OCI-LY7 (cell line): Measurements from ENCODE around the gene PRPF40B. TPM values are rescaled to one million over a fixed set of nuclear protein-coding genes. Genes with fewer than 3 reads are reported as not detected.

Experiments
- BruUV-seq: library from RNA; stranded (reverse); fragments of 400-500 nt; replicated peaks from 2 replicates; lab custom pipeline; 2021; lab: Mats Ljungman, UMichigan
- CTCF ChIA-PET: fragments of 300-600 bp; sonication (Branson Sonifier 250); formaldehyde crosslinking; loops from one replicate; lab custom pipeline; 2022; ENCODE audit warnings: antibody characterized with exemption; ENCODE audit not compliant: unreplicated experiment; lab: Charles Lee
- POLR2A ChIA-PET: fragments of 300-600 bp; sonication (Branson Sonifier 250); formaldehyde crosslinking; loops from one replicate; lab custom pipeline; 2022; ENCODE audit warnings: antibody characterized with exemption; lab: Charles Lee
- DNase-seq: peaks from one replicate; pipeline ENCODE4 v3.0.0-alpha.2; 2015; ENCODE audit warnings: low spot score
- H2AFZ ChIP-seq: fragments of 200-600 bp; sonication (generic), shearing (Covaris generic); 2 replicates; pipeline ENCODE4 v1.6.1; 2014; ENCODE audit warnings: mild to moderate bottlenecking, antibody characterized with exemption, low read length, moderate library complexity
- H3K27ac ChIP-seq: fragments of 200-600 bp; sonication (generic); 2 replicates; pipeline ENCODE4 v1.5.1; 2014; ENCODE audit warnings: mixed run types, low read depth, mild to moderate bottlenecking, moderate library complexity, low read length, inconsistent platforms; ENCODE audit not compliant: poor library complexity, severe bottlenecking
- H3K36me3 ChIP-seq: fragments of 200-600 bp; sonication (generic); 2 replicates; pipeline ENCODE4 v1.6.1; 2014; ENCODE audit warnings: mild to moderate bottlenecking, antibody characterized with exemption, low read length, moderate library complexity, mixed read lengths; ENCODE audit not compliant: insufficient read depth
- H3K4me1 ChIP-seq: fragments of 200-600 bp; sonication (generic); 2 replicates; pipeline ENCODE4 v1.5.1; 2014; ENCODE audit warnings: mild to moderate bottlenecking, low read length; ENCODE audit not compliant: insufficient read depth, poor library complexity, severe bottlenecking
- H3K4me2 ChIP-seq: fragments of 200-600 bp; sonication (generic); 2 replicates; pipeline ENCODE4 v1.6.1; 2014; ENCODE audit warnings: mild to moderate bottlenecking, low read length
- H3K4me3 ChIP-seq: fragments of 200-600 bp; sonication (generic); 2 replicates; pipeline ENCODE4 v1.5.1; 2014; ENCODE audit warnings: mild to moderate bottlenecking, low read depth, low read length; ENCODE audit not compliant: poor library complexity, severe bottlenecking
- H3K79me2 ChIP-seq: fragments of 200-600 bp; sonication (generic); 2 replicates; pipeline ENCODE4 v1.6.1; 2016; ENCODE audit warnings: low read depth, mild to moderate bottlenecking, low read length, moderate library complexity, mixed read lengths; ENCODE audit not compliant: insufficient read depth
- H3K9me2 ChIP-seq: fragments of 200-600 bp; sonication (generic); 2 replicates; pipeline ENCODE4 v1.6.1; 2016; ENCODE audit warnings: mild to moderate bottlenecking, low read length, mixed read lengths; ENCODE audit not compliant: insufficient read depth
- H3K9me3 ChIP-seq: fragments of 200-600 bp; sonication (generic); 2 replicates; pipeline ENCODE4 v1.6.1; 2014; ENCODE audit warnings: mild to moderate bottlenecking, mixed run types, low read length, mixed read lengths
- H4K20me1 ChIP-seq: fragments of 200-600 bp; sonication (generic); 2 replicates; pipeline ENCODE4 v1.6.1; 2014; ENCODE audit warnings: mild to moderate bottlenecking, antibody characterized with exemption, low read length, moderate library complexity, mixed read lengths; ENCODE audit not compliant: insufficient read depth
- EZH2phosphoT487 ChIP-seq: fragments of 200-600 bp; sonication (generic); IDR thresholded peaks from 2 replicates; pipeline ENCODE4 v1.6.1; 2018; ENCODE audit warnings: low read depth, borderline replicate concordance, mild to moderate bottlenecking, mixed run types, antibody characterized with exemption, low read length, moderate library complexity, mixed read lengths
- intact Hi-C: fragments of 100-400 bp; cut with micrococcal nuclease; formaldehyde crosslinking; loops from one replicate; pipeline ENCODE4 v1.10.0; 2022; ENCODE audit not compliant: unreplicated experiment
- total RNA-seq, 2 experiments: library from RNA; depleted of rRNA in 1 of 2; stranded (reverse); fragments of >200 nt in 1 of 2; shearing (Covaris generic) in 1 of 2; gene quantifications; 2 replicates each; pipeline ENCODE4 v1.2.3, GENCODE V29; 2014 to 2022
- TF ChIP-seq, protein P1 (sequence below): fragments of 200-600 bp; sonication (generic); conservative IDR thresholded peaks from 2 replicates; pipeline ENCODE4 v1.5.1; 2014; ENCODE audit warnings: mild to moderate bottlenecking, antibody characterized with exemption, low read length, moderate library complexity, mixed read lengths

PRPF40B gene
- total RNA-seq, 2 experiments from 2014 or later: 11.3 to 26.3 TPM

DNA sequence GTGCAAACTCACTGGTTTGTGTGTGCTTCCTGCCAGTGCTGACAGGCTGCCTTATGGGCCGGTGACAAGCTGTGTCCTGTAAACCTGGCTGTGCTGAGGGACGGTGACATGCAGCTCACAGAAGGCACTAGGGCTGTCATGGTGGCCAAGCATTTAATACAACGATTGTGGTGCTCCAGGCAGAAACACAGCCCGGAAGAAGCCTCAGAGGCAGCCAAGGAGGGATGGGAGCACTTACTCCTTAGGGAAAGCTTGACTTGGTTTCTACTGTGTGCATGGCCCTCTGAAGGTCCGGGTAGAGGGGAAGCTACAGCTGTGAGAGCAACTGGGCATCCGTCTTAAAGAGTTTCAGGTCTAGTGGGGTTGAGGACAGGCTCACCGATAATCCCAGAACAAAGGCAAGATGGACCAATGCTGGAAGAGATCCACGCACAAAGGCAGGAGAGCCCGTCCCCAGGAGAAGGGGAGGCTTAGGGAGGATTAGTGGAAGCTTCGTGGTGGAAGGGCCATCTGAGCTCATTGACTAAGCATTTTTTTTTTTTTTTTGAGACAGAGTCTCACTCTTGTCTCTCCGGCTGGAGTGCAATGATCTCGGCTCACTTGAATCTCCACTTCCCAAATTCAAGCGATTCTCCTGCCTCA, 44.8 kb upstream of the PRPF40B start:
- H3K4me2 ChIP-seq: no peak overlapping the region
- no peaks in the 10 kb centered on the region for H4K20me1 ChIP-seq
- ChIA-PET CTCF (no interaction called here), POLR2A (interaction anchor here (0.6 to 1.2 kb wide), 3 partner anchors 8 to 270 kb away, joined by 3 to 4 read pairs (median 3); no protein-coding TSS in a partner anchor)
- no peak overlapping the region for H2AFZ ChIP-seq
- intact Hi-C loops: no loop called here
- H3K27ac ChIP-seq: no peak overlapping the region
- H3K4me3 ChIP-seq: no peak overlapping the region
- TF ChIP-seq, protein P1, sequence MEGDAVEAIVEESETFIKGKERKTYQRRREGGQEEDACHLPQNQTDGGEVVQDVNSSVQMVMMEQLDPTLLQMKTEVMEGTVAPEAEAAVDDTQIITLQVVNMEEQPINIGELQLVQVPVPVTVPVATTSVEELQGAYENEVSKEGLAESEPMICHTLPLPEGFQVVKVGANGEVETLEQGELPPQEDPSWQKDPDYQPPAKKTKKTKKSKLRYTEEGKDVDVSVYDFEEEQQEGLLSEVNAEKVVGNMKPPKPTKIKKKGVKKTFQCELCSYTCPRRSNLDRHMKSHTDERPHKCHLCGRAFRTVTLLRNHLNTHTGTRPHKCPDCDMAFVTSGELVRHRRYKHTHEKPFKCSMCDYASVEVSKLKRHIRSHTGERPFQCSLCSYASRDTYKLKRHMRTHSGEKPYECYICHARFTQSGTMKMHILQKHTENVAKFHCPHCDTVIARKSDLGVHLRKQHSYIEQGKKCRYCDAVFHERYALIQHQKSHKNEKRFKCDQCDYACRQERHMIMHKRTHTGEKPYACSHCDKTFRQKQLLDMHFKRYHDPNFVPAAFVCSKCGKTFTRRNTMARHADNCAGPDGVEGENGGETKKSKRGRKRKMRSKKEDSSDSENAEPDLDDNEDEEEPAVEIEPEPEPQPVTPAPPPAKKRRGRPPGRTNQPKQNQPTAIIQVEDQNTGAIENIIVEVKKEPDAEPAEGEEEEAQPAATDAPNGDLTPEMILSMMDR: no peak
- no peak for TF ChIP-seq EZH2phosphoT487
- no peaks in the 10 kb centered on the region for H3K9me2 ChIP-seq
- no TSS peak for BruUV-seq
- H3K4me1 ChIP-seq: no peaks in the 10 kb centered on the region
- no peaks in the 10 kb centered on the region for H3K79me2 ChIP-seq
- H3K36me3 ChIP-seq: peaks cover 30% of the 10 kb centered on the region
- no peak for DNase-seq
- no peaks in the 10 kb centered on the region for H3K9me3 ChIP-seq

DNA sequence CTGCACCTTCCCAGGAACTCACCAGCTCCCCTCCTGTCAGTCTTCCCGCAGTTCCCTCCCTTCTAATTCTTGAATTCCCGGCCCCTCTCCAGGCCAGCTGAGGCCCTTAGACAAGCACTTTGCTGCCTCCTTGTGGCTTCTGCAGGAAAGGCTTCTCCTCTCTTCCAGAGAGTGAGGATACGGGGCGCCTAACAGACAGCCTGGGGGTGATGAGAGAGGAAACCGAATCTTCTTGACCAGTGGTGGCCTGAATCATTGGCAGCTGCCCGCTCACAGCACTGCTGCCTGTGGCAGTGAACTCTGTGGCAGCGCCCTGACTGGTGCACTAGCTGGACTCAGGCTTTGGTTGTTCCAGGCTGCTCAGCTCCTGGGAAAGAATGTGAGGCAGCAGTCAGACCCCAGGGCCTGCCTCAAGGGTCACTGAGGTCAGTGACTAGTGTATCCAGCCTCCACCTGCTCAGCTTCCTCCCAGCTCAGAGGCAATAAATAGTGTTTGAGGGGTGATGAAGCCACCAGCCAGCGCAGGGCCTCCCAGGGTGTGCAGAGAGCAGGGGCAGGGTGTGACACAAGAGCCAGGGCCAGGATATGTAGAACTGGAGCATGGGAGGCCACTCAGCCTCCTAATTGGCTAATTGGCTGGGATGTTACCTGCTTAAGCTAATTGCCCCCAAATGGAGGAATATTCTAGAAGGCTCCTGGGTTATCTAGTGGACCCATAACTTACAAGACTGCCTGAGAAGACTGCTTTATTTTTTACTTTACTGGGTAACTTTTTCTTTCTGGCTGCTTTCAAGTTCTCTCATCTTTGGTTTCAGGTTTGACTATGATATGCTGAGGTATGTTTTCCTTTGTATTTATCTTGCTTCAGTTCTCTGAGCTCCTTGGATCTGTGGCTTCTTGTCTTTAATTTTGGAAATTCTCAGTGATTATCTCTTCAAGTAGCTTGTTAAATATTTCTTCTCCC, 42.5 kb upstream of the PRPF40B start:
- no peak overlapping the region for H3K4me2 ChIP-seq
- no peak overlapping the region for H3K27ac ChIP-seq
- ChIA-PET CTCF (interaction anchor here (1.0 to 1.6 kb wide), 2 partner anchors 9 to 27 kb away, joined by 3 to 4 read pairs; no protein-coding TSS in a partner anchor), POLR2A (interaction anchor here (1.2 kb wide), 1 partner anchor 12 kb away, joined by 3 read pairs; no protein-coding TSS in a partner anchor)
- no peaks in the 10 kb centered on the region for H3K9me2 ChIP-seq
- H3K36me3 ChIP-seq: peaks cover 12% of the 10 kb centered on the region
- H3K79me2 ChIP-seq: no peaks in the 10 kb centered on the region
- H3K4me3 ChIP-seq: no peak overlapping the region
- no peaks in the 10 kb centered on the region for H3K4me1 ChIP-seq
- H2AFZ ChIP-seq: no peak overlapping the region
- intact Hi-C loops: loop anchor here (1.0 kb wide), 2 partner anchors 28 to 223 kb away; no protein-coding TSS in a partner anchor
- DNase-seq: peak; percentile 69
- no TSS peak for BruUV-seq
- H3K9me3 ChIP-seq: no peaks in the 10 kb centered on the region
- TF ChIP-seq EZH2phosphoT487: no peak
- TF ChIP-seq, protein P1: peak; percentile 90
- H4K20me1 ChIP-seq: no peaks in the 10 kb centered on the region
